ENCODE data around the gene CR1L.
"Not testable (repeated sequence)": the region's sequence is repeated elsewhere in the genome, so short reads cannot be mapped to it uniquely, and the experiment has no call there.

The CR1L gene

DNA sequence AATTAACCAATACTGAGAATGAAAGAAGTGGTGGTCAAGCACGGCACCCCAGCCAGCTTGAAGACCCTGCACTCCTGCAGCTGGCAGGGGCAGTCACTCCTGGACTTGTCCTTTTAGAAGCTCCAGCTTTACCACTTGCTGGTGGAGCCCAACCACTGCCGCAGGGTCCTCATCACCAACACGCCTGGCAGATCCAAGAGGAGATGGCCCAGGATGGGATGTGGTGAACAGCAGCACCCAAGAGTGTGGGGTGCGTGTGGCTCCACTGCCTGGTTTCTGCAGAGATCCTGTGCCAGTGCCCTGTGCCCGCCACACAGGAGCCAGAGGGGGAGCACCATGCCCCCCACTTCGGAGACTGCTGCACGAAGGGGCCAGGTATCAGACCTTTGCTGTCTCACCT is 13.5 kb downstream of the CR1L start:
- H3K27me3 Mint-ChIP-seq: peaks cover 4% of the 10 kb centered on the region
- H3K9me3 Mint-ChIP-seq (ENCODE audit: low read depth): no peaks in the 10 kb centered on the region
- no peak overlapping the region for H3K27ac Mint-ChIP-seq
- H3K4me3 Mint-ChIP-seq: no peak overlapping the region
- H3K36me3 Mint-ChIP-seq: no peaks in the 10 kb centered on the region
- H3K4me1 Mint-ChIP-seq (ENCODE audit: low read depth): no peaks in the 10 kb centered on the region

DNA sequence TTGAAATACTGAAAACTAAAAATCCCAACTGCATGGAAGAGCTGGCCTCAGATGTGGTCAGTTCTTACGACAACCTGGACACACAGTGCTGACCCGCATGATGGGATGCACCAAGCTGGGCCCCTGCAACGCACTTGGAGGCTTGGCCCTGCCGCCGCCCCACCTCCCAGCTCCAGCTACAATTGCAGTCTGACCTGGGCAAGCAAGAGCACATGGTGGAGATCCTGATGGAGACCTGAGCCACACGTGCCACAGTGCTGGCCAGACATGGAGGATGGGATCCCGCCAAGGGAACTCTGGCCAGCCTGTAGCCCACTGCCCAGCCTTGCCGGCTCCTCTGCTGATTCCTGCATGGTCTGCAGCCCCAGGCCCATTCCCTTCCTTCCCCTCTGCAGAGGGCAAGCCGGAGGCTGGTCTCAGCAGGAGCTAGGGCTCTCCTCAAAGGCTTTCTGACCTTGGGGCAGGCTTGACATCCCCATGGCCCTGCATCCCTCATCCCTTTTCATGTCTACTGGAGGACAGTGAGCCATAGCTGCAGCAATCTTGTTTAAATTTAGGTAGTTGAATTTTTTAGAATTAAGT is 14.1 kb downstream of the CR1L start:
- no peak overlapping the region for H3K27ac Mint-ChIP-seq
- no peaks in the 10 kb centered on the region for H3K9me3 Mint-ChIP-seq (ENCODE audit: low read depth)
- no peaks in the 10 kb centered on the region for H3K4me1 Mint-ChIP-seq (ENCODE audit: low read depth)
- H3K27me3 Mint-ChIP-seq: peaks cover 4% of the 10 kb centered on the region
- no peak overlapping the region for H3K4me3 Mint-ChIP-seq
- no peaks in the 10 kb centered on the region for H3K36me3 Mint-ChIP-seq

- Mint-ChIP-seq H3K4me3 (no peak overlapping the region), H3K27me3 (peaks cover 5% of the 10 kb centered on the region), H3K36me3 (no peaks in the 10 kb centered on the region), H3K4me1 (ENCODE audit: low read depth) (no peaks in the 10 kb centered on the region), H3K9me3 (ENCODE audit: low read depth) (no peaks in the 10 kb centered on the region), H3K27ac (no peak overlapping the region)
These were observed 14.7 kb downstream of the CR1L start for GRCh38 chr1:207659545-207660153.

DNA sequence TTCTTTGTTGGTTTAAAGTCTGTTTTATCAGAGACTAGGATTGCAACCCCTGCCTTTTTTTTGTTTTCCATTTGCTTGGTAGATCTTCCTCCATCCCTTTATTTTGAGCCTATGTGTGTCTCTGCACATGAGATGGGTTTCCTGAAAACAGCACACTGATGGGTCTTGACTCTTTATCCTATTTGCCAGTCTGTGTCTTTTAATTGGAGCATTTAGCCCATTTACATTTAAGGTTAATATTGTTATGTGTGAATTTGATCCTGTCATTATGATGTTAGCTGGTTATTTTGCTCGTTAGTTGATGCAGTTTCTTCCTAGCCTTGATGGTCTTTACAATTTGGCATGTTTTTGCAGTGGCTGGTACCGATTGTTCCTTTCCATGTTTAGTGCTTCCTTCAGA is 16.5 kb downstream of the CR1L start:
- peaks cover 11% of the 10 kb centered on the region for H3K27me3 Mint-ChIP-seq
- H3K4me3 Mint-ChIP-seq, H3K36me3 Mint-ChIP-seq: not testable (repeated sequence)

GRCh38 chr1:207666342-207666741 is 21.4 kb downstream of the CR1L start:
- Mint-ChIP-seq H3K4me3 (no peak overlapping the region), H3K27me3 (peaks cover 46% of the 10 kb centered on the region)

More for the DNA sequence above, 16.5 kb downstream of the CR1L start:
- H3K27ac Mint-ChIP-seq; H3K9me3 Mint-ChIP-seq (ENCODE audit: low read depth); H3K4me1 Mint-ChIP-seq (ENCODE audit: low read depth): not testable (repeated sequence)

DNA sequence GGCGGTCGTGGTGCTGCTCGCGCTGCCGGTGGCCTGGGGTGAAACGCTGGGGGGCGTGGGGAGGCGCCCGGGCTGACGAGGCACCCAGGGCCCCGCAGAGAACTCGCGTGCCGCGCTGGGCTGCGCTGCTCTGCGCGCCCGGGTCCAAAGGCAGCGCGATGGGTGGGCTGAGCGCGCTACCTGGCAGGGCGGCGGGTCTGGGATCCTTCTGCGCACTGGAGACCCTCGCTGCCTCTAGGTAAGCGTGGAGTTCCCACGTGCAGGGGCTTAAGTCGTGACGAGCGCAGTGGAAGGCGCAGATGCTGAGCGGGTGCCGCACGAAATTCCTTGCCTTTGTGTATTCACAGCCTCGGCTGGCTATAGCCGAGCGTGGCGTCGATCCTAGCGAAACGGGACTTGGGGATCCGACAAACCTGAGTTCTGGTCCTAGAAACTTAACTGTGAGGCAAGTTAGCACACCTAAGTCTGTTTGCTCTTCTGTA is 24.6 kb downstream of the CR1L start:
- Mint-ChIP-seq H3K4me1 (ENCODE audit: low read depth) (peaks cover 4% of the 10 kb centered on the region), H3K27ac (no peak overlapping the region), H3K9me3 (ENCODE audit: low read depth) (peaks cover 7% of the 10 kb centered on the region), H3K4me3 (no peak overlapping the region), H3K36me3 (peaks cover 9% of the 10 kb centered on the region), H3K27me3 (peaks cover 59% of the 10 kb centered on the region)

More at GRCh38 chr1:207666342-207666741, 21.4 kb downstream of the CR1L start:
- Mint-ChIP-seq H3K27ac (no peak overlapping the region), H3K36me3 (peaks cover 9% of the 10 kb centered on the region), H3K4me1 (ENCODE audit: low read depth) (peaks cover 4% of the 10 kb centered on the region), H3K9me3 (ENCODE audit: low read depth) (peaks cover 7% of the 10 kb centered on the region)

DNA sequence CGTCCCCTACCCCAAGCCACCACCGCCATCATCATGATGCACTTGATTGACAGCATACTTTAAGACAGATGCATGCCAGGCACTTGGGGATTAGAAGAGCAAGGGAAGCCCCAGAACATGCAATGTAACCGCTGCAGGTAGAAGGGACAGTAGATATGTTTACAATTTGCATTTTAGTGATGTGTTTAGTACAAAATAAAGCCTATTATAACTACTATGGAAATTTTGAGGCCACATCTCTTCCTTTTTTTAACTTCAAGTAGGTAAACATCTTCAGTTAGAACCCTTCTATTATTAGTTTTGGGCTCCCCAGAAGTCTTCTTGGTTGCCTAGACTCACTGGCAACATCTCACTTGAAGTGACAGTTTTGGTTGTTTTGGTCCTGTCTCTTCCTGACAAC is 25.3 kb downstream of the CR1L start:
- Mint-ChIP-seq H3K27ac (no peak overlapping the region), H3K4me3 (no peak overlapping the region), H3K9me3 (ENCODE audit: low read depth) (peaks cover 7% of the 10 kb centered on the region), H3K36me3 (peaks cover 9% of the 10 kb centered on the region), H3K4me1 (ENCODE audit: low read depth) (peaks cover 4% of the 10 kb centered on the region), H3K27me3 (peaks cover 58% of the 10 kb centered on the region)

- Mint-ChIP-seq H3K4me3 (no peak overlapping the region), H3K27ac (no peak overlapping the region), H3K27me3 (peaks cover 58% of the 10 kb centered on the region)
These were observed 26.1 kb downstream of the CR1L start for GRCh38 chr1:207670997-207671396.

GRCh38 chr1:207672522-207673130 is 27.7 kb downstream of the CR1L start:
- Mint-ChIP-seq H3K27ac (no peak overlapping the region), H3K36me3 (no peaks in the 10 kb centered on the region), H3K4me3 (no peak overlapping the region), H3K27me3 (peaks cover 44% of the 10 kb centered on the region), H3K9me3 (ENCODE audit: low read depth) (no peaks in the 10 kb centered on the region), H3K4me1 (ENCODE audit: low read depth) (peaks cover 4% of the 10 kb centered on the region)

More at GRCh38 chr1:207670997-207671396, 26.1 kb downstream of the CR1L start:
- Mint-ChIP-seq H3K9me3 (ENCODE audit: low read depth) (peaks cover 7% of the 10 kb centered on the region), H3K36me3 (peaks cover 8% of the 10 kb centered on the region), H3K4me1 (ENCODE audit: low read depth) (peaks cover 4% of the 10 kb centered on the region)

DNA sequence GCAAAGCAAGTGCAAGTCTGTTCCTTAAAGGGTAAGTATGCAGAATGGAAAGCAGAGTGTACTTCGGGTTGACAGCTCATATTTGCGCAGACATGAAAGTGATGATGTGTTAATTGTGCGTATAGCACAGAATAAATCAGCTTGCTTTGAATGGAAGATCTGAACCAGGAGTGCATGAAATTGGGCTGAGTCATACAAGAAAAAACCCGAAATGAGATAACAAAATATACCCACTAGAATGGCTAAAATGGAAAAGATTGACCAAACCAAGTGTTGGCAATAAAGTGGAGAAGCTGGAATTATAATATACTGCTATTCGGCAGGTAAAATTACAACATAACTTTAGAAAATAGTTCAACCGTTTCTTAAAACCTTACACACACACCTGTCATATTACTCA is 28.5 kb downstream of the CR1L start:
- Mint-ChIP-seq H3K27me3 (peaks cover 37% of the 10 kb centered on the region), H3K9me3 (ENCODE audit: low read depth) (no peaks in the 10 kb centered on the region), H3K4me1 (ENCODE audit: low read depth) (peaks cover 4% of the 10 kb centered on the region), H3K36me3 (no peaks in the 10 kb centered on the region), H3K4me3 (no peak overlapping the region), H3K27ac (no peak overlapping the region)

- H3K36me3 Mint-ChIP-seq: no peaks in the 10 kb centered on the region
- no peak overlapping the region for H3K4me3 Mint-ChIP-seq
- H3K27ac Mint-ChIP-seq: no peak overlapping the region
- no peaks in the 10 kb centered on the region for H3K4me1 Mint-ChIP-seq (ENCODE audit: low read depth)
- H3K9me3 Mint-ChIP-seq (ENCODE audit: low read depth): no peaks in the 10 kb centered on the region
- H3K27me3 Mint-ChIP-seq: peaks cover 18% of the 10 kb centered on the region
These were observed 31.2 kb downstream of the CR1L start for GRCh38 chr1:207676153-207676552.

GRCh38 chr1:207680590-207681388 is 35.9 kb downstream of the CR1L start:
- H3K27ac Mint-ChIP-seq; H3K36me3 Mint-ChIP-seq; H3K4me1 Mint-ChIP-seq (ENCODE audit: low read depth); H3K27me3 Mint-ChIP-seq; H3K9me3 Mint-ChIP-seq (ENCODE audit: low read depth); H3K4me3 Mint-ChIP-seq: not testable (repeated sequence)

DNA sequence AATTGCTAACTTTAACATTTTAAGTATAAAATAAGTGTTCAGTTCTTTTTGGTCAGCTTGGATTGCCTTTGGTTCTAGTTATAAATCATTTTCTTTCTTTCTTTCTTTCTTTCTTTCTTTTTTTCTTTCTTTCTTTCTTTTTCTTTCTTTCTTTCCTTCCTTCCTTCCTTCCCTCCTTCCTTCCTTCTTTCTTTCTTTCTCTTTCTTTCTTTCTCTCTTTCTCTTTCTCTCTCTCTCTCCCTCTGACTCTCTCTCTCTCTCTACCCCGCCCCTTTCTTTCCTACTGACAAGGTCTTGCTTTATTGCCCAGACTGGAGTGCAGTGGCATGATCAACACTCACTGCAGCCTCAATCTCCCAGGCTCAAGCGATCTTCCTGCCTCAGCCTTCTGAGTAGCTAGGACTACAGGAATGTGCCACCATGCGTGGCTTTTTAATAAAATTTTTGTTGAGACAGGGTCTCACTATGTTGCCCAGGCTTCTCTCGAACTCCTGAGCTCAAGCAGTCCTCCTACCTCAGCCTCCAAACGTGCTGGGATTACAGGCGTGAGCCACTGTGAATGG is 38.0 kb downstream of the CR1L start:
- H3K9me3 Mint-ChIP-seq (ENCODE audit: low read depth); H3K36me3 Mint-ChIP-seq; H3K4me1 Mint-ChIP-seq (ENCODE audit: low read depth): not testable (repeated sequence)

DNA sequence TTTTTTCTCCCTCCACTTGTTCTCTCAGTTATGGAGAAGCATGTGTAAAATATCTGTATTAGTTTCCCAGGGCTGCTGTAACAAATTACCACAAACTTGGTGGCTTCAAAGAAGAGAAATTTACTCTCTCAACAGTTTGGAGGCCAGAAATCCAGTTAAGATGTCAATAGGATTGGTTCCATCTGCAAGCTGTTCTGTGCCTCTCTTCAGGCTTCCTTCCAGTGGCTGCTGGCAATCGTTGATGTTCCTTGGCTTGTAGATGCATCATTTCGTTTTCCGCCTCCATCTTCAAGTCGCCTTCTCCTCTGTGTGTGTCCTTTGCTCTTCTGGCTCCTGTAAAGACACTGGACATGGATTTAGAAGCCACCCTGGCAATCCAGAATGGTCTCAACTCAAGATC is 45.6 kb downstream of the CR1L start:
- H3K4me1 Mint-ChIP-seq (ENCODE audit: low read depth); H3K9me3 Mint-ChIP-seq (ENCODE audit: low read depth); H3K4me3 Mint-ChIP-seq; H3K36me3 Mint-ChIP-seq; H3K27ac Mint-ChIP-seq: not testable (repeated sequence)
- H3K27me3 Mint-ChIP-seq: peaks cover 13% of the 10 kb centered on the region

More for the DNA sequence above, 38.0 kb downstream of the CR1L start:
- H3K27ac Mint-ChIP-seq, H3K4me3 Mint-ChIP-seq, H3K27me3 Mint-ChIP-seq: not testable (repeated sequence)

DNA sequence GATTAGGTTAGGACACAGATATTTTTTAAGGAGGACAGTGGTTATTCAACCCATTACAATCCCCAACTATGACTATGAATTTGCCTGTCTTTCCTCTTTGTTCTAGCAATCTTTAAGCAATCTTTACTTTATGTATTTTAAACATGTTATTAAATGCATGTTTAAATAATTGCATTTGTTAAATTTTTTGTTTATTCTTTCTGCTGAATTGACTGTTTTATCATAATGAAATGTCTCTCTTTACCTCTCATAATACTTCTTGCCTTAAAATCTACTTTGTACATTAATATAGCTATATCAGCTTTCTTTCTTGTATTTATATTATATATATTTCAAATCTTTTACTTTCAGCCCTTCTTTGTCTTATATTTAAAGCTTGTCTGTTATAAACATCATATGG is 46.1 kb downstream of the CR1L start:
- H3K36me3 Mint-ChIP-seq: no peaks in the 10 kb centered on the region
- H3K27me3 Mint-ChIP-seq: peaks cover 13% of the 10 kb centered on the region
- no peaks in the 10 kb centered on the region for H3K9me3 Mint-ChIP-seq (ENCODE audit: low read depth)
- H3K4me1 Mint-ChIP-seq (ENCODE audit: low read depth): no peaks in the 10 kb centered on the region
- H3K4me3 Mint-ChIP-seq: no peak overlapping the region
- H3K27ac Mint-ChIP-seq: no peak overlapping the region
